ENCODE results near the gene CLIC5.

DNA sequence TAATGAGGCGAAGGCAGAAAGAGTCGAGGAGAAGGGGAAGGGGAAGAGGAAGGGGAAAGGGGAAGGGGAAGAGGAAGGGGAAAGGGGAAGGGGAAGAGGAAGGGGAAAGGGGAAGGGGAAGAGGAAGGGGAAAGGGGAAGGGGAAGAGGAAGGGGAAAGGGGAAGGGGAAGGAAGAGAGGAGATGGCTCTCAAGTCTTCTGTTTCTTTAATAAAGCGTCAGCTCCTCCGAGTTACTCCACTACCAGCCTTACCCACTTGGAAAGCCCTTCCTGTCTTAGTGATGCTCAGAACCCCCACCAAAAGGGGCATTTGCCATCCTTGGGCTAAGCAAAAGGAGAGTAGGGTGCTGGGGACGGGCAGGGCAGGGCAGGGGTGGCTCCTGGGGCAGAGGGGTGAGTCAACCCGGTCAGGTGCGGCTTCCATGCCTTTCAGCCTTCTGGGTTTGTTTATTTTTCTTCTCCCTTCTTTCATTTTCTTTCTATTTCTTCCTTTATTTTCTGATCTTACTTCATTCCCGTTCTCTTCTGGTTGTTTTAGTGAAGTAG lies 476 bp upstream of the CLIC5 start:
- TF ChIP-seq, protein P1, sequence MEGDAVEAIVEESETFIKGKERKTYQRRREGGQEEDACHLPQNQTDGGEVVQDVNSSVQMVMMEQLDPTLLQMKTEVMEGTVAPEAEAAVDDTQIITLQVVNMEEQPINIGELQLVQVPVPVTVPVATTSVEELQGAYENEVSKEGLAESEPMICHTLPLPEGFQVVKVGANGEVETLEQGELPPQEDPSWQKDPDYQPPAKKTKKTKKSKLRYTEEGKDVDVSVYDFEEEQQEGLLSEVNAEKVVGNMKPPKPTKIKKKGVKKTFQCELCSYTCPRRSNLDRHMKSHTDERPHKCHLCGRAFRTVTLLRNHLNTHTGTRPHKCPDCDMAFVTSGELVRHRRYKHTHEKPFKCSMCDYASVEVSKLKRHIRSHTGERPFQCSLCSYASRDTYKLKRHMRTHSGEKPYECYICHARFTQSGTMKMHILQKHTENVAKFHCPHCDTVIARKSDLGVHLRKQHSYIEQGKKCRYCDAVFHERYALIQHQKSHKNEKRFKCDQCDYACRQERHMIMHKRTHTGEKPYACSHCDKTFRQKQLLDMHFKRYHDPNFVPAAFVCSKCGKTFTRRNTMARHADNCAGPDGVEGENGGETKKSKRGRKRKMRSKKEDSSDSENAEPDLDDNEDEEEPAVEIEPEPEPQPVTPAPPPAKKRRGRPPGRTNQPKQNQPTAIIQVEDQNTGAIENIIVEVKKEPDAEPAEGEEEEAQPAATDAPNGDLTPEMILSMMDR (IDR thresholded peaks at IDR 0.05), result no peak
- TF ChIP-seq POLR2A (IDR thresholded peaks at IDR 0.05), result no peak
- TF ChIP-seq POLR2AphosphoS5 (IDR thresholded peaks at IDR 0.05), result no peak
- no peak for TF ChIP-seq EP300 (IDR thresholded peaks at IDR 0.05)

Data from suprapubic skin (tissue), 4 donors.